HG03175 (cell line): ENCODE data around the gene NPC1L1.
A peak's percentile ranks its signal among the peaks of the same experiment; 100 is the strongest.

ENCODE experiments used
- ATAC-seq: cut with Tn5 transposase; IDR thresholded peaks from one replicate; pipeline ENCODE4 v1.9.1; 2021; ENCODE audit warnings: mild to moderate bottlenecking, moderate library complexity; ENCODE audit not compliant: unreplicated experiment

Gene NPC1L1, protein sequence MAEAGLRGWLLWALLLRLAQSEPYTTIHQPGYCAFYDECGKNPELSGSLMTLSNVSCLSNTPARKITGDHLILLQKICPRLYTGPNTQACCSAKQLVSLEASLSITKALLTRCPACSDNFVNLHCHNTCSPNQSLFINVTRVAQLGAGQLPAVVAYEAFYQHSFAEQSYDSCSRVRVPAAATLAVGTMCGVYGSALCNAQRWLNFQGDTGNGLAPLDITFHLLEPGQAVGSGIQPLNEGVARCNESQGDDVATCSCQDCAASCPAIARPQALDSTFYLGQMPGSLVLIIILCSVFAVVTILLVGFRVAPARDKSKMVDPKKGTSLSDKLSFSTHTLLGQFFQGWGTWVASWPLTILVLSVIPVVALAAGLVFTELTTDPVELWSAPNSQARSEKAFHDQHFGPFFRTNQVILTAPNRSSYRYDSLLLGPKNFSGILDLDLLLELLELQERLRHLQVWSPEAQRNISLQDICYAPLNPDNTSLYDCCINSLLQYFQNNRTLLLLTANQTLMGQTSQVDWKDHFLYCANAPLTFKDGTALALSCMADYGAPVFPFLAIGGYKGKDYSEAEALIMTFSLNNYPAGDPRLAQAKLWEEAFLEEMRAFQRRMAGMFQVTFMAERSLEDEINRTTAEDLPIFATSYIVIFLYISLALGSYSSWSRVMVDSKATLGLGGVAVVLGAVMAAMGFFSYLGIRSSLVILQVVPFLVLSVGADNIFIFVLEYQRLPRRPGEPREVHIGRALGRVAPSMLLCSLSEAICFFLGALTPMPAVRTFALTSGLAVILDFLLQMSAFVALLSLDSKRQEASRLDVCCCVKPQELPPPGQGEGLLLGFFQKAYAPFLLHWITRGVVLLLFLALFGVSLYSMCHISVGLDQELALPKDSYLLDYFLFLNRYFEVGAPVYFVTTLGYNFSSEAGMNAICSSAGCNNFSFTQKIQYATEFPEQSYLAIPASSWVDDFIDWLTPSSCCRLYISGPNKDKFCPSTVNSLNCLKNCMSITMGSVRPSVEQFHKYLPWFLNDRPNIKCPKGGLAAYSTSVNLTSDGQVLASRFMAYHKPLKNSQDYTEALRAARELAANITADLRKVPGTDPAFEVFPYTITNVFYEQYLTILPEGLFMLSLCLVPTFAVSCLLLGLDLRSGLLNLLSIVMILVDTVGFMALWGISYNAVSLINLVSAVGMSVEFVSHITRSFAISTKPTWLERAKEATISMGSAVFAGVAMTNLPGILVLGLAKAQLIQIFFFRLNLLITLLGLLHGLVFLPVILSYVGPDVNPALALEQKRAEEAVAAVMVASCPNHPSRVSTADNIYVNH (N-terminal part only)

DNA sequence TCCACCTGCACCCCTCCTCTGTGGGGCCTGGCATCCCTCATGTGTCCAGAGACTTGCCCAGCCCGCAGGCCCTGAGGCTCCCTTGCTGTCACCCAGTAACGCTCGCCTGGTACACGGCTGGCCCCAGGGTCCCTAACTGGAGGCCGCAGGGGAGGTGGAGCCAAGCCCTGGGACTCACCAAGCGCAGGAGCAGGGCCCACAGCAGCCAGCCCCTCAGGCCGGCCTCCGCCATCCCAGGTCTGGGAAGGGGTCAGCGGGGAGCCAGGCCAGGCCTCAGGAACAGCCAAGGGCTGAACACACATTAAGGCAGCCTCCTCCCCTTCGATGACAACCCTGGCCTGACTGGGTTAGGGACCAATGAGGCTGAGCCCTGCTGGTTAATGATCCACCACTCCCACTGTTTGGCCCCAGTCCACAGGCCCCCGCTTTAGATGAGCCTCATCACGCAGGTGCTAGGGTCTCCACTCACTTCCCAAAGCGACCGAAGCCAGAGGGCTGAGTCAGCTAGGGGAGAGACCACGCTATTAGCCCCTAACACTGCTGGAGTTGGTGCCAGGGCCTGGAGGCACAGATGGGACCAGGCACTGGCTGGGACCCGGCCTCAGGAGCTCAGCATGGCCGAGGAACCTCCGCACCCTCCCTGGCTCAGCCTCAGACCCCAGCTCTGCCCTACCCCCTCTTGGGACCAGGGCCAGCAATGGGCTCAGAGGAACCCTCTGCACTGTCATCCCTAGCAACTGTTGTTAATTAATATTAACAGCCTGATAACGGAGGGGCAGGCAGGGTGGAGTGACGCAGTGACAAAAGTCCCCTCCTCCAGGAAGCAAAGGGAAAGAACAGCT is at the start of gene NPC1L1:
NPC1L1 (minus strand) TSS at position 303 of the 842 bp plus-strand sequence; CDS start at position 232, 71 bp downstream.
- no peak for ATAC-seq

DNA sequence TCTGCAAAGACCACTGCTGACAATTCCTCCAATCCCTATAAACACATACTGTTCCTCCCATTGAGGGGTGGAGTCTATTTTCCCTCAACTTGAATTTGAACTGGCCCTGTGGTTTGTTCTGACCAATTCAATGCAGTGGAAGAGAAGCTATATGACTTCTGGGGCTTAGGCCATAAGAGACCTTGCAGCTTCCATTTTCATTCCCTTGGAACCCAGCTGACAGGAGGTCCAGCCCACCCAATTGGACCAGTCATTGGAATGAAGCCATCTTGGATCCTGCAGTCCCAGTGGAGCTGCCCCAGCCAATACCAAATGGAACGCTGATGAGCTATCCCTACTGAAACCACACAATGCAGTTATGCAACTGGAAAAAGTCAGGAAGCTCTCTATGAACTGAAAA is 49.8 kb upstream of the NPC1L1 start:
- no peak for ATAC-seq

DNA sequence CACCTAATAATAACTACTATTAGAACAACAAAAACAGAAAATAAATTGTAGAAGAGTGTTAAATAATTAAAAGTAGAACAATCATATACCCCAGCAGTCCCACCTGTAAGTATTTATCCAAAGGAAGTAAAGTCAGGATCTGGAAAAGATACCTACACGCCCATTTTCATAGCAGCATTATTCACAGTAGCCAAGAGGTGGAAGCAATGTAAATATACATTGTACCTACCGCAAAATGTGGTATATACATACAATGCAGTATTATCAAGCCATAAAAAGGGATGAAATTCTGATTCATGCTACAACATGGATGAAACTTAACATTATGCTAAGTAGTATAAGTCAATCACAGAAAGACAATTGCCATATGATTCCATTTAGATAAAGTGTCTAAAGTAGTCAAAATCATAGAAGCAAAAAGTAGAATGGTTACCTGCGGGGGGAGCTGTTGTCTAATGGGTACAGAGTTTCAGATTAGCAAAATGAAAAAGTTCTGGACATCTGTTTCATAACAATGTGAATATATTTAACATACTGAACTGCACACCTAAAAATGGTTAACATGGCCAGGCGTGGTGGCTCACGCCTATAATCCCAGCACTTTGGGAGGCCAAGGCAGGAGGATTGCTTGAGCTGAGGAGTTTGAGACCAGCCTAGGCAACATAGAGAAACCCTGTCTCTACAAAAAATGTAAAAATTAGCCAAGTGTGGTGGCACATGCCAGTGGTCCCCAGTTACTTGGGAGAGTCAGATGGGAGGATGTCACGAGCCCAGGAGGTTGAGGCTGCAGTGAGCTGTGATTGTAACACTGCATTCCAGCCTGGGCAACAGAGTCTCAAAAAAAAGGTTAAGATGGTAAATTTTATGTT is 46.9 kb upstream of the NPC1L1 start:
- ATAC-seq = no peak

DNA sequence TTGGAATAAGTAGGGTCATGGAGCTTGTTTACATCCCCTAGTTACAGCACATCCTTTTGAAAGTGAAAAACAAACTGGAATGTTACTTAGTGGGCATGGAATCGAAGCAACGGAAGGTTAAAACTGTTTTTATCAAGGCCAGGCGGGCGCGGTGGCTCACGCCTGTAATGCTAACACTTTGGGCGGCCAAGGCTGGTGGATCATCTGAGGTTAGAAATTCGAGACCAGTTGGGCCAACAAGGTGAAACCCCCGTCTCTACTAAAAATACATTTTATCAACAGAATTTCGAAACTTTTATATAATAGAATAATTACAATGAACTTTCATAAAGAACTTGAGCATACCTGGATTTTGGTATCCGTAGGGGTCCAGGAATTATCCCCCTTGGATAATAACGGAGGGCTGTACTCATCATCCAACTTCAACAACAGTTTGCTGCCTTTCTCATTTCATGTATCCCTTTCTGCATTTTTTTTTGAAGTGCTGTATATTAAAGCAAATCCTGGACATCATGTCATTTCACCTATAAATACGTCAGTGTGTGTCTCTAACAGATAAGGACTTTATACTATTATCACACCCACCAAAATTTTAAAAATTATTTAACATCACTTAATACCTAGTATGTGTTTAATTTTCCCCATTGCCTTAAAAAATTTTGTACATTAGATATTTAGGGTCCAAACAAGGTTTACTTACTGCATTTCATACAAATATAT is 42.2 kb upstream of the NPC1L1 start:
- no peak for ATAC-seq

DNA sequence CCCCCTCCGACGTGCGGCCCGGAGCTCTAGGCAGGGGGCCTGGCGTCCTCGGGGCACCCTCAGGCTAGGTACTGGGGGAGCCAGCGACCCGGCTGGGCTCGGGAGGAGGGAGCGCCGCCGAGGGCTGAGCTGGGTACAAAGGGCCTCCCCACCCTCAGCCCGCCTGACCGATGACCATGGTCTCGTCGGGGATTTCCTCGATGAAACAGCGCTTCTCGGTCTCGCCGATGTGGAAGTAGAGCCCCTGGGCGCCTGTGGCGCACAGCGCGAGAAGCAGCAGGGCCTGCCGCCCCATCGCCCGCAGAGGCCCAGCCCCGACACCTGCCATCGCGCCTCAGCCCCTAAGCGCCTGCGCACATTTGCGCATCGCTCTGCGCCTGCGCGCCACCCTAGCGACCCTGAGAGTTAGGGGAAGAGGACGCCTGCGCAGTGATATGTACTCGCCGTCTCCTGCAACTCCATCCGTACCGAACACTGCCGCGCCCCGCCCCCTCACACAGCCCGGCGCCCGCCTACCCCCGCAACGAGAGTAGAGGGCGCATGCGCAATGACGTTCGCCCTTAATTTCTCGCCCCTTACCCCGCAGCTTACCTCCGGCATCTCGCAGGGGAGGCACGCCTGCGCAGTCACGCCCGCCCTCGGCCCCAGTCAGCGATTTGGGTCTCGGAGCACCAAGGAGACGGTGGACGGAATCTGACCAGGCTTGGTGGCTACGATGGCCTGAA is 40.9 kb upstream of the NPC1L1 start, which contains the start of gene TMED4:
TMED4 (minus strand) TSS at position 353 of the 725 bp plus-strand sequence; CDS start at position 328, 25 bp downstream.
- ATAC-seq = peak; percentile 90

DNA sequence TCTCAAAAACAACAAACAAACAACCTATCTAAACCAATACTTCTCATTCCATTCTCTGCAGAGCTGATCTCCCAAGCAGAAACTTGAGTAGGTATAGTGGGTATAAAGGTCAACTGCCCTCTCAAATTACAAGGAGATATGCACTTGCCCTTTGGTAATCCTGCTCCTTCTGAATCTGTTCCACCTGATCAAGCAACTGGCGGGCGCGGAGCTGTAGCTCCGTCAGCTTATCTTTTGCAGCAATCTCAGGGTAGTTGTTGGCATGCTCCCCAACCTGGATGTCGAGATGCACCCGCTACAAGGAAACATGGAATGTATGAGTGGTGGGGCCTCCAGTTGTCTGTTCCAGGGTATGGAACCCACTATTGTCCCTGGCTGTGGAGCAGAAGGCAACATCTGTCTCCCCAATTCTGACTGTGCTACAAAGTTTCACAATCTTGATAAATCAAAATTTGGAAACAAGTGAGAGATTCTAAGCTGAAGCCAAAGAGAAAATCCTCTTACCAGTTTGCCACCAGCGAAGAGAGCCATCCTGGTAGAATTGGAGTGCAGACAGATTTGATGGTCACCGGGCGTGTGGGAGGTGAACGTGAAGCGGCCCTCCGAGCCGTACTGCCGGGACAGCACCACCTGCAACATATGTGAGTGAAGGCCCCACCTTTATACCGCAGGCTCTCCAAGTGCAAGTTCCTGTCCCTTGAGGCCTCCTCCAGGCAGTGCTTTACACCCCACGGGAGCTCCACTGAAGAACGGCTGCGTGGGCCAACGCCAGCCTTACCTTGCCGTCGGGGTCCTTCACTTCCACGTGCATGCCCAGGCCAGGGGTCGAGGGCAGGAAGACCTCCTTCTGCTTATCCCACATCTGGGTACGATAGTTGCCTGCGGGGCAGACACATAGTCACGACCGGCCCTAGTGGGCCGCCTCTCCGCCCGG is 40.1 kb upstream of the NPC1L1 start:
- ATAC-seq = peak; percentile 30

DNA sequence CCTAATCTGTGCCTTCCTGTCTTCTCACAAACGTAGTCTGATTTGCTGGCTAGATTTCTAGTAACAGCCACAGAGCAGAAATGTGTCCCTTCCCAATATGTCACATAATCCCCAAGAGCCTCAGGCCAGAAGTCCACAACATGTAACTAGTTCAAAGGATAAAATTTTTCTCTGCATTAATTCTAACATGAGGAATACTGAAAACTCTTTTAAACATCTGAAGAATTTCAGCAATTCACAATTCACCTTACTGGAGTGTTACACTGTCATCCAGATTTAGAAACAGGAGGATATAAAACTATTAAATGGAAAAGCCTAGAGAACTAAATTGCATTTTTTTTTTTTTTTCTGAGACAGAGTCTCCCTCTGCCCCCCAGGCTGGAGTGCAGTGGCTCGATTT is 35.1 kb upstream of the NPC1L1 start:
- ATAC-seq = no peak

DNA sequence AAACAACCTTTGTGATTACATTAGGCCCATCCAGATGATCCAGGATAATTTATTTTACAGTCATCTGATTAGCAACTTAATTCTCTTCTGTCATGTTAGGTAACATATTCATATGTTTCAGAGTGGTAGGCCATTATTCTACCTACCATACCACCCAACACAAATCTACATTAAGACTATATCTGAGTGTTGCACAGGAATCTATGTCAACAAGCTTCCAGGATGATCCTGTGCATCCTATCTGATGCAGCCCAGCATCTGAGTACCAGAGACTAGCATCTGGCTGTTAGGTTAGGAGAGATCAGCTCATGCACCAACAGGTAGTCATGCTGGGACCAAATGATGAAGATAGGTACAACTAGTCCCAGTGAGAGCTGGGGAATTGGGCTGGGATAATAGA is 33.9 kb upstream of the NPC1L1 start:
- no peak for ATAC-seq

DNA sequence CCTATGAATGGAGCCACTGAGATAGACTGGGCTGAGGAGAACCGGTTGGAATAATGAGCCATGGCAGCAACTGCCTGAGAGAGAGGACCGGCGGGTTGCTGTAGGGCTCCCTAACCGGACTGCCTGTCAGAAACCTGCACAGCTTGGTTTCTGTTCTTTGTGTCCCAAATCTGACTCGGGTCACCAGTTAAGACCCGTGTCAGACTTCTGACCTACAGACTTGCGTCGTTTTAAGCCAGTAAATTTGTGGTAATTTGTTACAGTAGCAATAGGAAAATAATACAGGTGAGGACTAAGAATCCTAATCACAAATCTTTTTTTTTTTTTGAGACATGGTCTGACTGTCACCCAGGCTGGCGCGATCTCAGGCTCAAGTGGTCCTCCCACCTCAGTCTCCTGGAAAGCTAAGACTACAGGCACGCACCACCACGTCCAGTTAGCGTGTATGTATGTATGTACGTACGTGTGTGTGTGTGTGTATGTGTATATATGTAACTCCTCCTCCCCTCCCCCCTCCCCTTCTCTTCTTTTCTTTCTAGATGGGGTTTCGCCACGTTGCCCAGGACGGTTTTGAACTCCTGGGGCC is 33.2 kb upstream of the NPC1L1 start:
- no peak for ATAC-seq

DNA sequence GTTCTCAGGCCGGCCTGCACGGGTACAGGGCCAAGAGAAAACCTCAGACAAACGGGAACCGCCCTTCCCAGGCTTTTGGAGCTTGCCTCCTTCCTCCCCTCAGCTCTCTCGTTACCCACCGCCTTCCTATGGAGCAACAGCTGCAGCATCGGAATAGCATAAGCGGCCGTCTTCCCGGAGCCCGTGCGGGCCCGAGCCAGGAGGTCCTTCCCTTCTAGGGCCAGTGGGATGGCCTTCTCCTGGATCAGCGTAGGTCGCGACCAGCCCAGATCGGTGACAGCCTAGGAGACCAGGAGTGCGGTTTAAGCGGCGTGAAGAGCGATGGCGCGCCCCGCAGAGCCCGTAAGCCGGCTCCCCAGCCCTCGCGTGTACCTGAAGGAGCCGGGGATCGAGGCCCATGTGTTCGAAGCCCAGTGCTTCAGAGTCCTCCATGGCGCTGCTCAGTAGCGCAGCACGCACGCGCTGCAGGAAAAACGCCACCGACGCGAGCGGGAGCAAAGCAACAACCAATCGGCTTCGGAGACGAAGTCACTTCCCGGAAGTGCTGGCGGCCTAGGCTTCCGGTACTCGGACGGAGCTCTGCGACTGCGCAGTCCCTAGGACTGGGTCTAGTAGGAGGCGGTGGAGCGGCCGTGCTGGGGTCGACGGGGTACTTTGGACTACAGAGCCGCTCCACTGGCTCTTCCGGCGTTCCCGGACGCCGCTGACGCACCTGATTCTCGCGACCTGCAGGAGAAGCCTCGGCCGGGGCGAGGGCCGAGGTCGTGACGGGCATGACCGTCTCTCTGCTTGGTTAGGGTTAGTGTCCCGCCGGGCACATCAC is 32.5 kb upstream of the NPC1L1 start, which contains the start of gene DDX56:
DDX56 (minus strand) TSS at position 445 of the 823 bp plus-strand sequence; CDS start at position 432, 13 bp downstream.
- ATAC-seq = peak; percentile 97

DNA sequence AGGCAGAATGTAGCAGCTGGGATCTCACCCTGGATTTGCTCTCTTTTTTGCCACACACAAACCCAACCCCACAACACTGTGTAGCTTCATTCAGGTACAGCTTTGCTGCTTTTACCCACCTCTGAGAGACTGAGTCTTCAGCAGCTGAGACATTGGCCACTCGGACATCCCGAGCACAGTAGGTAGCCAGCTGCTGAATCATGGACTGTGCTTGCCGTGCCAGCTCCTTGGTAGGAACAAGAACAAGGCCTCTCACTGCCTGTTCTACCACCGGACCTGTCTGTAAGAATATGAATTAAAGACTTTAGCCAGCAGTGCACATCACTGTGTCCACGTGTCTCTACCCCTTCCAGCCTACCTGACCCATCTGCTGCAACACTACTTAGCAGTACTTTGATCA is 31.6 kb upstream of the NPC1L1 start:
- no peak for ATAC-seq

DNA sequence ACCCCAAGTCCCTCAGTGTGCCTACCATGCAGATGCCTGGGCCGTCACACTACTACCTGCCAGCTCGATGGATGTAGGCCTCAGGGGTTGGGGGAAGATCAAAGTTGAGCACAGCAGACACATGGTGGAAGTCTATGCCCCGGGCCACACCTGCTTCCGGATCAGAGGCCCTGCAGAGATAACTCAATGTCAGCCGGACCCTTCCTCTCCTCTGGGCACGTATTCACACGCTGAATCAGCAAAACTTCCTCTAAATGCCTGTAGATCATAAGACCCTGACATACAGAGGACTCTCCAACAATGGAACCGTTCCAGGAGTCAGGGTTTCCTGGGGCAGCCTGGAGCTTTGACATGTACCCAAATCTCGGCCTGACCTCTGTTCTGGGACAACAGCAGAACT is 28.8 kb upstream of the NPC1L1 start:
- no peak for ATAC-seq

DNA sequence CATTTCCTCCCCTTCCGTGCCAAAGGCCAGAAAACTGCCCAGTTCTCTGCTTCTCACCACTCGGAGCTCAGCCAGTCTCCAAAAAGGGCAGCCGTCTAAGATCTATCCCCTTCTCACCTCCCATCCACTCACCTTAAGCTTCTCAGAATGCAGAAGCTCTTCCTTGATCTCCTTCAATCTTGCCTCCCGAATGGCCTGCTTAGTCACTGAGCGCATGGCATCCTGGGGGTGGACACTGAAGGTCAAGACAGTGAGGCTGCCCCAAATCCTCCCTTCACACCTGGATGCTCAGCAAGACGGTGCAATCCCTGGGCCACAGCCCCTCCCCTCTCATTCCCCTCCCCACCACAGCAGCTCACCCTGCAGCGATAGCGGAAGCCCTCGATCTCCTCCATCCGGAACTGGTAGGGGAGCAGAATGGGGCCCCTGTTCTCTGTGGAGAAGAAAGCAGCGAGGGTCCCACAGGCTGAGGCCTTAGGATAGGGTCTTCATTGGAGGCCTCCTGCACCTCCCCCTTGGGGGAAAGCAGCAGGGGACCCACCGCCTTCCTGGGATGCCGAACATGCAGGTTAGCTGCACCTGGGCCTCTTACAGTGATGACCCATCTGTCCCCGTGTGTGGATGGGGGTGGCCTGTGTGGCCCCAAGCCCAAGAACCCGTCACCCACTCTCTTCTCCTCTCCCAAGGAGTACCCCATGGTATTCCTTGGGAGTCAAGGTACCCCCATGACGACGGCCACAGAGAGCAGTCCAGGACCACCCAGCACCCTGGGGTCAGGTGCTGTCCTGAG is 27.8 kb upstream of the NPC1L1 start:
- ATAC-seq = no peak

DNA sequence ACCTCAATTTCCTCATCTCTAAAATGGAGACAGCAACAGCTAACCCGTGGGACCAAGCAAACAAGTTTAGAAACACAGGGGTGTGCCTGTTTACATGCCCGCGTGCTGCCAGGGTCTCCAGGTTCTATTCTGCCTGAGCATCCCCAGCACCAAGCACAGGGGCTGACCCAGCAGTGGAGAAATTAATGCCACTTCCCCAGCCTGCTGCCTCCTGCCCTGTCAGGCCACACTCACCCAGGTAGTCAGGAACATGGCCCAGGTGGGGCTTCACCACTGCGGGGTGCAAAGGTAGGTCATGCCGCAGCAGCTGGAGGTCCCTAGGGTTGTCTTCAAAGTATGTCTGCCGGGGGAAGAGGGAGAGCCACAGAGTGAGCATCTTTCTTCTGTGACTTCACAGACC is 26.8 kb upstream of the NPC1L1 start:
- no peak for ATAC-seq
